ENCODE results near the gene RGS14. TPM values are rescaled to one million over a fixed set of nuclear protein-coding genes. Genes with fewer than 3 reads are reported as not detected.

The RGS14 gene, protein sequence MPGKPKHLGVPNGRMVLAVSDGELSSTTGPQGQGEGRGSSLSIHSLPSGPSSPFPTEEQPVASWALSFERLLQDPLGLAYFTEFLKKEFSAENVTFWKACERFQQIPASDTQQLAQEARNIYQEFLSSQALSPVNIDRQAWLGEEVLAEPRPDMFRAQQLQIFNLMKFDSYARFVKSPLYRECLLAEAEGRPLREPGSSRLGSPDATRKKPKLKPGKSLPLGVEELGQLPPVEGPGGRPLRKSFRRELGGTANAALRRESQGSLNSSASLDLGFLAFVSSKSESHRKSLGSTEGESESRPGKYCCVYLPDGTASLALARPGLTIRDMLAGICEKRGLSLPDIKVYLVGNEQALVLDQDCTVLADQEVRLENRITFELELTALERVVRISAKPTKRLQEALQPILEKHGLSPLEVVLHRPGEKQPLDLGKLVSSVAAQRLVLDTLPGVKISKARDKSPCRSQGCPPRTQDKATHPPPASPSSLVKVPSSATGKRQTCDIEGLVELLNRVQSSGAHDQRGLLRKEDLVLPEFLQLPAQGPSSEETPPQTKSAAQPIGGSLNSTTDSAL
- 10 to 100 TPM; 28.6 to 38.3 (median 37.2) TPM for total RNA-seq

DNA sequence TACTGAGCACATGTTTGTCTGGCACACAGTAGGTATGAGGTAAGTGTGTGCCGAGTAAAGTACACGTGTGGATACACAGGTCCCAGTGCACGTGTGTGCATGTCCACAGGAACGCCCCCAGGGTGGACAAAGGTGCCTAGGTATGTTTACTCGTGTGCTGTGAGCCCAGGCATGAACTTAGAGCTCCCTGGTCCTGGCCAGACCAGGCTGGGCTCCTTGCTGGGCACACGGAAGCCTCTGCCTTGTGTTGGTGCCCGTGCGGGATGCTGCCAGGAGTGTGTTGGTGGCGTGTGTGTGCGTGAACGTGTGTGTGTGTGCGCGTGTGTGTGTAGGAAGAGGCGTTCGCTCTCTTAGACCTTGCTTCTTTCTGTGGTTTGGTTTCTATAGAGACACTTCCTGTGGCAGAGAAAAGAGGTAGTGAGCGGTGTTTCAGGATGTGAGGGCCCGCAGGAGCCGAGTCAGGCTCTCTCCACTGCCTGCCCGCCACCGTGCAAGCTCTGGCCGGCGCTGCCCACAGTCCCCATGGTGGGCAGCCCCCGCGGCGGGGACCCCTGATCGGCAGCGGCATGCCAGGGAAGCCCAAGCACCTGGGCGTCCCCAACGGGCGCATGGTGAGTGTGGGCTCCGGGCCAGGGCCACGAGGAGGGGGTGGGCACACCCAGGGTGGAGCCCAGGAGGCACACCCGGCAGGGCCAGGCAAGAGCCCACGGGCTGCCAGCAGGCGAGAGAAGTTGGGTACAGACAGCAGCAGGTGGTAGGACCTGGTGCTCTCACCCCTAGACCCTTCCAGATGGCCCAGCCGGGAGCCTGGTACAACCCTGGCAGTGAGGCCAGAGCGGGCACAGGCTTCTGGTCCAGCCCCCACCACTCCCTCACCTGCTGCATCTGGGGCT is at the start of gene RGS14:
Gene RGS14, plus strand, starts transcription at position 466 of the 893 bp plus-strand sequence. Its CDS starts 101 bp downstream, at position 567.
- TF ChIP-seq POLR2A (IDR thresholded peaks at IDR 0.05), result no peak
- TF ChIP-seq, protein P1, sequence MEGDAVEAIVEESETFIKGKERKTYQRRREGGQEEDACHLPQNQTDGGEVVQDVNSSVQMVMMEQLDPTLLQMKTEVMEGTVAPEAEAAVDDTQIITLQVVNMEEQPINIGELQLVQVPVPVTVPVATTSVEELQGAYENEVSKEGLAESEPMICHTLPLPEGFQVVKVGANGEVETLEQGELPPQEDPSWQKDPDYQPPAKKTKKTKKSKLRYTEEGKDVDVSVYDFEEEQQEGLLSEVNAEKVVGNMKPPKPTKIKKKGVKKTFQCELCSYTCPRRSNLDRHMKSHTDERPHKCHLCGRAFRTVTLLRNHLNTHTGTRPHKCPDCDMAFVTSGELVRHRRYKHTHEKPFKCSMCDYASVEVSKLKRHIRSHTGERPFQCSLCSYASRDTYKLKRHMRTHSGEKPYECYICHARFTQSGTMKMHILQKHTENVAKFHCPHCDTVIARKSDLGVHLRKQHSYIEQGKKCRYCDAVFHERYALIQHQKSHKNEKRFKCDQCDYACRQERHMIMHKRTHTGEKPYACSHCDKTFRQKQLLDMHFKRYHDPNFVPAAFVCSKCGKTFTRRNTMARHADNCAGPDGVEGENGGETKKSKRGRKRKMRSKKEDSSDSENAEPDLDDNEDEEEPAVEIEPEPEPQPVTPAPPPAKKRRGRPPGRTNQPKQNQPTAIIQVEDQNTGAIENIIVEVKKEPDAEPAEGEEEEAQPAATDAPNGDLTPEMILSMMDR (IDR thresholded peaks at IDR 0.05), result no peak
- H3K4me3 ChIP-seq (ENCODE audit: low read depth, poor library complexity, severe bottlenecking), result peak within 1 kb of the TSS; percentile 20
- intact Hi-C loops (cut with DNase I; ENCODE audit: low total_unique reads), result no loop called here
- WGBS, 2 donors, result 16 to 25% methylated on average over 22 to 37 of the region's 37 CpGs
- DNase-seq (ENCODE audit: low spot score in 2 of 2), result peak in 1 of 2 donors; percentile 87

DNA sequence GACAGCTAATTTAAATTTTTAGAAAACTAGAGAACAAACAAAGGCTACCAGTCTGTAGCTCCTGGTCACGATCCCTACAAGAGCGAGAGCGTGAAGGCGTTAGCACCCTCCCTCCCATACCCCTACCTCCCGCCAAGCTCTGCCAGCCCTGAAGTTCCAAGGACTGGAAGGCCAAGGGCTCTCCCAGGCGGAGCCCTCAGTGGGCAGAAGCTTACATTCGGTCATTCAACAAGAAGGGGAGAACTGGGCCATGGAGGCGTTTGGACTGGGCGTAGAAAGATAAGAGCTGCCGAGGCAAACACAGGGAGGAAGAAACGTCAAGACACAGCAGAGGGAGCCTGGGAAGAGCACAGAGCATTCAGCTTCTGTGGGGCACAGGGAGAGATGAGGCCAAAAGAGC is 49.0 kb upstream of the RGS14 start:
- intact Hi-C loops (cut with DNase I; ENCODE audit: low total_unique reads), result loop anchor here (10.0 kb wide), 1 partner anchor 194 kb away; no protein-coding TSS in a partner anchor
- peak in 1 of 2 donors; percentile 75 for DNase-seq (ENCODE audit: low spot score in 2 of 2)
- H3K4me3 ChIP-seq (ENCODE audit: low read depth, poor library complexity, severe bottlenecking), result no peak overlapping the region
- WGBS, 2 donors, result 90 to 92% methylated on average over 11 of the region's 11 CpGs
- no peak for TF ChIP-seq POLR2A (IDR thresholded peaks at IDR 0.05)
- TF ChIP-seq, protein P1 (IDR thresholded peaks at IDR 0.05), result no peak

DNA sequence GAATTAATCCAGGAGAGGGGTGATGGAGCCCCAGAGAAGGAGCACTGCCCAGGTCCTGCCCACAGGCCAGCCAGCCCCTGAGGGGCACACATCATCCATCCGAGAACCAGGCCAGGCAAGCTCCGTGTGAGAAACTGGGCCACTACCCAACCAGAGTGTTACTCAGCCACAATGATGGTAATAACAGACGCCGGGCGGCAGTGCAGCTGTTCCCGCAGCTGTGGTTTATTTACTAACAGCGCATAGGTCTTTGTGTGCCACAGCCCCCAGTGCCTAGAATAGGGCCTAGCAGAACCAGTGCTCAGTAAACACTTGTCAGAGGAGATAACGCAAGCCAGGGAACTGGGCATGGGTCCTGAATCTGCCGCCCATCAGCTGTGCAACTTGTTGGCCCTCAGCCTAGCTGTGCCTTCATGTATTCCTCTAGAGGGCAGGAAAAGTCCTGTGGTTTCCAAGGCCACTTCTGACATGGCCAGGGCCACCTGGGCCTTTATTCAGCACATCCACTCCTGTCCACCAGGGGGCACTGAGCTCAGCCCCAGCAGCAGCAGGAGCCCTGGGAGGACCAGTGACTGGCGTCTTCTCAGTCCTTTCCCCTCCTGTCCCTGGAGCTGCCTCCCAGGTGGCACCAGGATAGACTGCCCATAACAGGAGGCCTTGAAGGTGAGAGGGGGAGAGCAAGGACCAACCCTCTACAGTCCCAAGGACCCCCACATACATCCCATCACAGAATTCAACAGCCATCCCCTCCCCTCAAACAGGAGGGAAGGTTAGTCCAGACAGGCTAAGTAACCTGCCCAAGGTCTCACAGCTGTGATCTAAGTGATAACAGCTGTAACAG is 48.2 kb upstream of the RGS14 start:
- DNase-seq (ENCODE audit: low spot score in 2 of 2), result peak in 1 of 2 donors; percentile 89
- intact Hi-C loops (cut with DNase I; ENCODE audit: low total_unique reads), result loop anchor here (10.0 kb wide), 2 partner anchors 145 to 195 kb away; no protein-coding TSS in a partner anchor
- 43 to 57% methylated on average over 10 of the region's 10 CpGs for WGBS, 2 donors
- no peak overlapping the region for H3K4me3 ChIP-seq (ENCODE audit: low read depth, poor library complexity, severe bottlenecking)
- TF ChIP-seq, protein P1 (IDR thresholded peaks at IDR 0.05), result peak in 1 of 3 donors; percentile 14
- no peak for TF ChIP-seq POLR2A (IDR thresholded peaks at IDR 0.05)

DNA sequence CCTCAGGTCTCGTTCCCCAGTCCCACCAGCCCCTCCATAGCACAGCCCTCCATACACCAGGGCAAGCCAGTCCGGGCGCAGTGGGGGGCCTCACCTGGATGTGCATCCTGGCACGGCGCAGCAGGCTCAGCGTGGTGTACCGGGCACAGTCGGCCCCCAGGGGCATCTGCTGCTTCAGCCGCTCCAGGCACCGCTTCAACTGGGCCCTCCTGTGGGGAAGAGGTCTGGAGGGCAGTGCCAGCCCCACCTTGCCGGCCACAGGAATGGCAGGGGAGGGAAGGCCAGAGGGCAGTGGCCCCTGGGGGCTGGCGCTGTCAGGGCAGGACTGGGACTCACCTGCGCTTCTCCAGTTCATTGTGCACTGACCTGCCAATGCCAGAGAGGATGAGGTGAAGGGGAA is 47.4 kb upstream of the RGS14 start:
- intact Hi-C loops (cut with DNase I; ENCODE audit: low total_unique reads), result loop anchor here (10.0 kb wide), 1 partner anchor 144 kb away; no protein-coding TSS in a partner anchor
- WGBS, 2 donors, result 89 to 95% methylated on average over 8 to 13 of the region's 13 CpGs
- TF ChIP-seq, protein P1 (IDR thresholded peaks at IDR 0.05), result no peak
- TF ChIP-seq POLR2A (IDR thresholded peaks at IDR 0.05), result no peak
- peak in 1 of 2 donors; percentile 79 for DNase-seq (ENCODE audit: low spot score in 2 of 2)
- no peak overlapping the region for H3K4me3 ChIP-seq (ENCODE audit: low read depth, poor library complexity, severe bottlenecking)

All from lower leg skin (tissue), 4 donors.